Thymus (tissue), 11 donors: ENCODE results near the gene SHBG. TPM values are rescaled to one million over a fixed set of nuclear protein-coding genes. Genes with fewer than 3 reads are reported as not detected.

Source experiments
- DNase-seq, 9 donors: peaks; one replicate each; pipeline ENCODE4 v3.0.0-alpha.2; 2013; ENCODE audit warnings: low spot score in 9 of 9, low read depth in 6 of 9, missing footprints in 1 of 9
- H3K27ac ChIP-seq, 2 donors: one replicate each; pipeline ENCODE4 v1.5.1; 2013; ENCODE audit warnings: control low read depth in 1 of 2, low read depth in 1 of 2, low read length in 1 of 2, mild to moderate bottlenecking in 1 of 2, moderate library complexity in 1 of 2
- H3K27me3 ChIP-seq, 2 donors: one replicate each; pipeline ENCODE4 v1.5.1; 2013; ENCODE audit warnings: low read length in 1 of 2; ENCODE audit not compliant: control insufficient read depth in 2 of 2, insufficient read depth in 1 of 2
- H3K36me3 ChIP-seq, 2 donors: one replicate each; pipeline ENCODE4 v1.5.1; 2013; ENCODE audit warnings: low read length in 1 of 2, mild to moderate bottlenecking in 1 of 2, moderate library complexity in 1 of 2; ENCODE audit not compliant: control insufficient read depth in 2 of 2, insufficient read depth in 2 of 2
- H3K4me1 ChIP-seq, 2 donors: one replicate each; pipeline ENCODE4 v1.5.1; 2013; ENCODE audit warnings: low read length in 2 of 2; ENCODE audit not compliant: control insufficient read depth in 2 of 2, insufficient read depth in 2 of 2
- H3K4me3 ChIP-seq, 2 donors: one replicate each; pipeline ENCODE4 v1.5.1; 2013; ENCODE audit warnings: low read length in 2 of 2, control low read depth in 1 of 2, mild to moderate bottlenecking in 1 of 2
- H3K9me3 ChIP-seq, 2 donors: one replicate each; pipeline ENCODE4 v1.5.1; 2013; ENCODE audit warnings: low read length in 1 of 2, mild to moderate bottlenecking in 1 of 2; ENCODE audit not compliant: control insufficient read depth in 2 of 2, insufficient read depth in 1 of 2
- WGBS: extraction: QIAGEN DNeasy Blood & Tissue Kit; methylation state at CpG from one replicate; pipeline ENCODE4 v1.1.7; 2013; 5-methylcytosine and 5-hydroxymethylcytosine counted together
- polyA plus RNA-seq: library from polyadenylated mRNA; stranded (reverse); fragments of 200-250 nt; gene quantifications from one replicate; pipeline ENCODE4 v1.2.3, GENCODE V29; 2013
- total RNA-seq: library from RNA; stranded (reverse); fragments of 120-200 nt; gene quantifications from one replicate; pipeline ENCODE4 v1.2.4, GENCODE V29; 2013
- donor health status: healthy.

SHBG gene
- total and polyA plus RNA-seq, 2 donors = 0.09 to 0.62 TPM

DNA sequence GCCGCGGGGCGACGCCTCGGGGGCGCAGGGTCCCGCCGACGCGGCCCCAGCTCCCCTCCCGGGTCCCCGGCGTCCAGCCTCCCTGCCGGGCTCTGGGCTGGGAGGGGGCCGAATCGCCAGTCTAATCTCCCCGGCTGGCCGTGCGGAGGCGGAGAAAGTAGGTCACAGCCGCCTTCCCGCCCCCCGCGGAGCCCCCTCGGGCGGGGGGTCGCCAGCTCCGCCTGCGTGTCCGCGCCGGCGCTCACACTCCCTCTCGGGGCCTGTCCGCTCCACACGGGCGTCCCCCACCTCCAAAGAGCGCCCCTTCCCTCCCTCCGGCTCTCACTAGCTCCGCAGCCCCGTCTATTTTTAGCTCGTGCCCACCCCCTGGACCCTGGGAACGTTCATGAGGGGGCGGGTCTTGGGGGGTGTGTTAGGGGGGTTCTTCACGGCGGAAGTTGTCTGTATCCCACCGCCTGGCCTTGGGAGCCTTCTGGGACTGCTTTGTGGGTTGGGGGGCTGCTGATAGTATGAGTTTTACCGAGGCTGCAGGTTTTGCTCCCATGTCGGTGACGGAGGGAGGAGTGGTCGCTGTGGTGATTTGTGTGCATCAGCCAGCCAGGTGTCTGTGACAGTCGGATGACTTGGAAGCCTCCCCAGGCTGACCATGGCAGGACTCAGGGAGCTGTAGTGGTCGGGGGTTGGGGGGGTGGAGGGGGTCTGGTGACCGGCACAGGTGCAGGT lies 21.9 kb downstream of the SHBG start:
- H3K4me1 ChIP-seq = peaks cover 10 to 18% of the 10 kb centered on the region in 2 donors
- peaks cover 23 to 80% of the 10 kb centered on the region in 2 donors for H3K27me3 ChIP-seq
- no peaks in the 10 kb centered on the region for H3K9me3 ChIP-seq
- peak in 2 of 9 donors; percentile 19 for DNase-seq
- H3K36me3 ChIP-seq = no peaks in the 10 kb centered on the region
- WGBS = 9% methylated on average over 54 of the region's 54 CpGs
- H3K27ac ChIP-seq = no peak overlapping the region
- H3K4me3 ChIP-seq = peak overlapping the region in 1 of 2 donors; percentile 40

DNA sequence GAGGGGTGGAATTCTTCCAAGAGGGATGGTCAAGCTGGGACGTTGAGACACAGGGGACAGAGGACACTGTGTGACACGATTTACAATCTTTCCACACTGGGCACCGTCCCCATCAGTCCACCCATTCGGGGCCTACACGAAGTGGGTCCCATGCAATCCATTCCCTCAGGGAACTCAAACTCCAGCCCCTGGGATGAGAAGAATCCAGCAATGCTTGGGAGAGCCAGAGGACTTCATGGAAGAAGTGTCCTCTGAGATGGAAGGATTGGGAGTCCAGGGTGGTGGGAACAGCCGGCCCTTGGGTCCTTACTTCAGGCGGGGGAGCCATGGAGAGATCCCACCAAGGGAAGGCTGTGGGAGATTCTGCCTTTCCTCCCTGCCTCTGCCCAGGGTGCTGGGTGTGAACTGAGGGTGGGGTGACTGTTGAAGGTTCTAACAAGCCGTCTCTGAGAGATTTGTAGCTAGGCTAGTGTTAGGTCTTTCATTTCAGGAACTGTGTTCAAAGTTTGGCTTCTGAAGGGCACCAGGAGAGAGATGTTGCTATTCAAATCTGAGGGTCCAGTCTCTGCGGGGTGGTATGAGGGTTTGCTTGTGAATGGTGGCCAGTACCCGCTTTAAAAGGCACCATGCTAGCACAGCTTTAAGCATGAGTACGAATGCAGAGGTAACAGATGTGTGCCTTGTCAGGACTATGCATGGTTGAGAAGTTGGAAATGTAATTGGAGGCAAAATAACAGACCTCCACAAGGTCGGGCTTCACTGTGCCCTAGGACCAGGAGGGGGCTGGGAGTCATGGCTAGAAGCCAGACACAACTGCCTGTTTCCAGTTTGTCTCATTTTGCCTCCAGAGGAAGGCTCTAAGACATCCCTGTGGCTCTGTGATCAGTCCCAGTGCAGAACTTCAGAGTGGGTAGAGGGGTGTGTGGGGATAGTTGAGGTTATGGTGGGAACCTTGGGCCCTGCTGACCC lies 22.7 kb downstream of the SHBG start:
- no peak for DNase-seq
- WGBS = 88% methylated on average over 12 of the region's 12 CpGs
- peaks cover 10 to 18% of the 10 kb centered on the region in 2 donors for H3K4me1 ChIP-seq
- H3K36me3 ChIP-seq = no peaks in the 10 kb centered on the region
- H3K9me3 ChIP-seq = no peaks in the 10 kb centered on the region
- H3K4me3 ChIP-seq = no peak overlapping the region
- H3K27me3 ChIP-seq = peaks cover 23 to 80% of the 10 kb centered on the region in 2 donors
- no peak overlapping the region for H3K27ac ChIP-seq

DNA sequence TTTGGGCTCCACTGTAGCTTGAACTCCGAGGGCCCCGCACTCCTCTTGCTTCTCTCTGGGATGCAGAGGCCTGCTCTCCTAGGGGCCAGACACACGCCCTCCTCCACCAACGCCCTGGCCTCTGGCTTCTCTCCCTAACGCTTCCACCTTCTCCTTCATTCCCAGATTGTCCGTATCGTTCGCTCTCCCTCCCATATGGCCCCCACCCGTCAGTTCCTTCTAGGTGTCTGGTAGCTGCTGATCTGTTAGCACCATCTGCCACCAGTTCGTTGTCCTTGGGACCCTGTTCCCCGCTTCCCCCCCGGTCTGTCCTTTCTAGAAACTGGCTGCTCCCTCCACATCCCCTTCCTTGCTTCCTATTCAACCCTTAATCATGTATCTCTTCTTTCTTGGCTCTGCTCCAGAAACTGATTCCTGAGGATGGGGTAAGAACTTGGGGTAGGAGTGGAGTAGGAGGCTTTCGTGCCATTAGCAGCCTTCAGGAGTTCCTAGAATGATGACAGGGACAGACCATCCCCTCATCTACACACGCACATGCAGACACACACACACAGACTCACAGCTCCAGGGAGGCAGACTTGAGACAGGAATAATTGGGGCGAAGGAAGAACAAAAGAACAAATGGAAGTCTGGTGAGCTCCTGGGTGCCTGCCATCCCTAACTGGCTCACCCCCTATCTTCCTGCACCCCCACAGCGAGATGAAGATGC lies 25.1 kb downstream of the SHBG start:
- 94% methylated on average over 16 of the region's 16 CpGs for WGBS
- H3K4me1 ChIP-seq = peaks cover 10 to 16% of the 10 kb centered on the region in 2 donors
- no peak overlapping the region for H3K4me3 ChIP-seq
- no peaks in the 10 kb centered on the region for H3K36me3 ChIP-seq
- peaks cover 23 to 61% of the 10 kb centered on the region in 2 donors for H3K27me3 ChIP-seq
- H3K9me3 ChIP-seq = no peaks in the 10 kb centered on the region
- no peak overlapping the region for H3K27ac ChIP-seq
- DNase-seq = no peak

GRCh38 chr17:7655541-7655840 lies 25.6 kb downstream of the SHBG start:
- peaks cover 23 to 56% of the 10 kb centered on the region in 2 donors for H3K27me3 ChIP-seq
- no peak overlapping the region for H3K27ac ChIP-seq
- DNase-seq = no peak
- 95% methylated on average over 17 of the region's 17 CpGs for WGBS
- H3K4me3 ChIP-seq = no peak overlapping the region
- H3K4me1 ChIP-seq = peaks cover 10 to 11% of the 10 kb centered on the region in 2 donors
- H3K9me3 ChIP-seq = no peaks in the 10 kb centered on the region
- no peaks in the 10 kb centered on the region for H3K36me3 ChIP-seq

GRCh38 chr17:7656958-7657609 lies 27.1 kb downstream of the SHBG start:
- WGBS = 81% methylated on average over 10 of the region's 10 CpGs
- no peak for DNase-seq

DNA sequence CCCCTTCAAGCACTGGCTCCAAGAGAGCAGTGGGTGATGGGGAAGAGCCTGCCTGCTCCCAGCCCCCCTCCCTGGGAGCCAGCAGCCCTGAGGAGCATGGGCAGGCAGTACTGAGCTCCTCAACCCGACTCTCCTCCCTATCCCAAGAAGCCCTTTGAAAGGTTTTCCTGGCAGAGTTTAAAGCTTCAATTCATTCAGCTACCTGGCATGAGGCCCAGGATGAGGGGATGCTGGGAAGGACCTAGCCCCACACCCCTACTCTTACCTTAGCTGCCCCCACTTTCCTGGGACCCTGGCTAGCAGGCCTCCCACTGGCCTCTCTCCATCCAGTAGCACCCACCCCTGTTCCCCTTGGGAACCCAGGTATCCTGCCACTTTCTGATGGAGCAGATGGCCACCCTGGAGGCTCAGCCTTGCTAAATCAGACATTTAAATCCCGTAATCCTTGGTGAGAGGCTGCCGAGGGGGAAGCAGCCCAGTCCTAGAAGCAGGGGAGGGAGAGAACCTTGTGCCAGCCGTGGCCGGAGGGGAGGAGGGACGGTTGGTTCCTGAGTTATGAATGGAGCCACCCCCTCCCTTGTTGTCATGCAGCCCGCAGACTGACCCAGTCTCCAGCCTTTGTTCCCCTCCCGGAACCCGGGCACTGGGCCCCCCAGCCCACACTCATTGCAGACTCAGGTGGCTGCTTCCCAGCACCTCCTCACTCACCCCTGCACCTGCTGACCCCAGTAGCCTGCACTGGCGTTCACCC lies 37.9 kb downstream of the SHBG start:
- Histone ChIP-seq H3K4me3 (no peak overlapping the region), H3K4me1 (no peaks in the 10 kb centered on the region), H3K27me3 (no peaks in the 10 kb centered on the region), H3K36me3 (peaks cover 57% of the 10 kb centered on the region in 2 donors), H3K9me3 (no peaks in the 10 kb centered on the region), H3K27ac (no peak overlapping the region)
- no peak for DNase-seq
- 95% methylated on average over 10 of the region's 10 CpGs for WGBS

More at GRCh38 chr17:7656958-7657609, 27.1 kb downstream of the SHBG start:
- Histone ChIP-seq H3K27me3 (peaks cover 13 to 40% of the 10 kb centered on the region in 2 donors), H3K27ac (no peak overlapping the region), H3K4me1 (no peaks in the 10 kb centered on the region), H3K4me3 (no peak overlapping the region), H3K9me3 (no peaks in the 10 kb centered on the region), H3K36me3 (no peaks in the 10 kb centered on the region)

DNA sequence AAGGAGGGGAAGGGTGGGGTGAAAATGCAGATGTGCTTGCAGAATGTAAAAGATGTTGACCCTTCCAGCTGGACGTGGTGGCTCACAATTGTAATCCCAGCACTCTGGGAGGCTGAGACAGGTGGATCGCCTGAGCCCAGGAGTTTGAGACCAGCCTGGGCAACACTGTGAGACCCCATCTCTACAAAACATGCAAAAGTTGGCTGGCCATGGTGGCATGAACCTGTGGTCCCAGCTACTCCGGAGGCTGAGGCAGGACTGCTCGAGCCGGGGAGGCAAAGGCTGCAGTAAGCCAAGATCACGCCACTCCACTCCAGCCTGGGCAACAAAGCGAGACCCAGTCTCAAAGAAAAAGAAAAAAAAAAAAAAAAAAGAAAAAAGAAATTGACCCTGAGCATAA lies 38.5 kb downstream of the SHBG start:
- WGBS = 98% methylated on average over 7 of the region's 7 CpGs
- Histone ChIP-seq H3K4me3 (no peak overlapping the region), H3K27me3 (no peaks in the 10 kb centered on the region), H3K27ac (no peak overlapping the region), H3K4me1 (no peaks in the 10 kb centered on the region), H3K36me3 (peaks cover 63 to 64% of the 10 kb centered on the region in 2 donors), H3K9me3 (peaks cover 3% of the 10 kb centered on the region in 2 donors)
- DNase-seq = no peak

DNA sequence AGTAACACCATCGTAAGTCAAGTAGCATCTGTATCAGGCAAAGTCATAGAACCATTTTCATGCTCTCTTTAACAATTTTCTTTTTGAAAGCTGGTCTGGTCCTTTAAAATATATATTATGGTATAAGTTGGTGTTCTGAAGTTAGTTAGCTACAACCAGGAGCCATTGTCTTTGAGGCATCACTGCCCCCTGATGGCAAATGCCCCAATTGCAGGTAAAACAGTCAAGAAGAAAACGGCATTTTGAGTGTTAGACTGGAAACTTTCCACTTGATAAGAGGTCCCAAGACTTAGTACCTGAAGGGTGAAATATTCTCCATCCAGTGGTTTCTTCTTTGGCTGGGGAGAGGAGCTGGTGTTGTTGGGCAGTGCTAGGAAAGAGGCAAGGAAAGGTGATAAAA lies 43.3 kb downstream of the SHBG start:
- H3K4me3 ChIP-seq = no peak overlapping the region
- peaks cover 75 to 80% of the 10 kb centered on the region in 2 donors for H3K36me3 ChIP-seq
- 97% methylated on average over 2 of the region's 2 CpGs for WGBS
- H3K27ac ChIP-seq = no peak overlapping the region
- H3K27me3 ChIP-seq = no peaks in the 10 kb centered on the region
- H3K9me3 ChIP-seq = peaks cover 13 to 16% of the 10 kb centered on the region in 2 donors
- peak in 1 of 9 donors; percentile 28 for DNase-seq
- H3K4me1 ChIP-seq = no peaks in the 10 kb centered on the region
